Suprapubic skin (tissue), 4 donors: Measurements from ENCODE around the gene PRRT1. TPM values are rescaled to one million over a fixed set of nuclear protein-coding genes. Genes with fewer than 3 reads are reported as not detected.

Experiments used
- DNase-seq, 2 donors: peaks; one replicate each; pipeline ENCODE4 v3.0.0-alpha.2; 2019; ENCODE audit warnings: low spot score in 2 of 2
- H3K27ac ChIP-seq: fragments of 200-600 bp; sonication (generic); one replicate; pipeline ENCODE4 v1.5.1; 2019
- H3K27me3 ChIP-seq: fragments of 200-600 bp; sonication (generic); one replicate; pipeline ENCODE4 v1.5.1; 2019
- H3K36me3 ChIP-seq: fragments of 200-600 bp; sonication (generic); one replicate; pipeline ENCODE4 v1.5.1; 2019
- H3K4me1 ChIP-seq: fragments of 200-600 bp; sonication (generic); one replicate; pipeline ENCODE4 v1.5.1; 2019
- H3K4me3 ChIP-seq: fragments of 200-600 bp; sonication (generic); one replicate; pipeline ENCODE4 v1.5.1; 2019; ENCODE audit warnings: mild to moderate bottlenecking
- H3K9me3 ChIP-seq: fragments of 200-600 bp; sonication (generic); one replicate; pipeline ENCODE4 v1.5.1; 2019
- CTCF ChIP-seq, 2 donors: fragments of 200-600 bp in 1 of 2; fragments of 450-650 bp in 1 of 2; sonication (generic) in 1 of 2; IDR thresholded peaks; one replicate each; pipeline ENCODE4 v1.5.1; 2016 to 2019; ENCODE audit warnings: antibody characterized with exemption in 2 of 2, mild to moderate bottlenecking in 1 of 2, moderate library complexity in 1 of 2
- EP300 ChIP-seq: sonication (generic); formaldehyde crosslinking; IDR thresholded peaks from one replicate; pipeline ENCODE4 v1.6.1; 2017; ENCODE audit warnings: antibody characterized with exemption
- POLR2A ChIP-seq, 2 donors: fragments of 450-650 bp; IDR thresholded peaks; one replicate each; pipeline ENCODE4 v1.6.1; 2017; ENCODE audit warnings: antibody characterized with exemption in 2 of 2, mild to moderate bottlenecking in 2 of 2, moderate library complexity in 2 of 2
- POLR2AphosphoS5 ChIP-seq, 3 donors: sonication (generic); formaldehyde crosslinking; IDR thresholded peaks; one replicate each; pipeline ENCODE4 v1.6.1; 2017; ENCODE audit warnings: antibody characterized with exemption in 3 of 3
- WGBS: methylation state at CpG from one replicate; pipeline ENCODE4 v1.1.5; 2018; 5-methylcytosine and 5-hydroxymethylcytosine counted together
- total RNA-seq, 4 donors: library from RNA; depleted of rRNA; stranded (reverse); fragments of >200 nt; gene quantifications; one replicate each; pipeline ENCODE4 v1.1.0, GENCODE V29; 2016

PRRT1 gene
- total RNA-seq, 4 donors from 2014 or later: 0.42 to 2.1 (median 0.45) TPM

DNA sequence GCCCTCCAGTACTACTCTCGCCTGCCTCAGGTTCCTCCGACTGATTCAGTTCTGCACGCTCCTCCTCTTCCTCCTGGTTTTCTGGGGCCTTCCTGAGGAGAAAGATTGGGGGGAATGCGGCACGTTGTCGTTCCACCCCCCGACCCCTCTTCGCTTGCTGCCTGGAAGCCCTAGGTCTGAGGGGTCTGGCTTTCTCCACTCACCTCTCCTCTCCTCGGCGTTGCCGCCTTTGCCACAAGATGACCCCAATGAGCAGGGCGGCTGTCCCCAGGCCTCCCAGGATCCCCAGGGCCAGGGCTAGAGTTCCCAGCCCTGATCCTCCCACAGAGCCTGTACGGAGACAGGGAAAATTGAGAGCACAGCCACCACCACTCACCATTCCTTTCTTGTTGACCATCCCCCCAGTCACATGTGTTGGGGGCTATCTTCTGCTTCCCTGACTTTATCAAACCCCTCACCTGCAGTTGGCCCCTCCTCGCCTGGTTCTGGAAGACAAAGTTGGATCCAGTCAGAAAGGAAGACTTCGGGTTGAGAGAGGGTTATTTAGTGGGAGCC lies 29.5 kb upstream of the PRRT1 start:
- TF ChIP-seq EP300 (no peak), POLR2AphosphoS5 (IDR thresholded peaks at IDR 0.05) (no peak), CTCF (IDR thresholded peaks at IDR 0.05) (no peak), POLR2A (IDR thresholded peaks at IDR 0.05) (no peak)
- whole genome bisulfite sequencing: 92% methylated on average over 15 of the region's 15 CpGs
- peaks cover 27% of the 10 kb centered on the region for H3K36me3 ChIP-seq
- DNase-seq: no peak
- H3K27me3 ChIP-seq: no peaks in the 10 kb centered on the region
- H3K27ac ChIP-seq: peak overlapping the region; percentile 20
- H3K4me1 ChIP-seq: peaks cover 58% of the 10 kb centered on the region
- no peak overlapping the region for H3K4me3 ChIP-seq
- no peaks in the 10 kb centered on the region for H3K9me3 ChIP-seq

GRCh38 chr6:32179766-32180405 lies 28.1 kb upstream of the PRRT1 start:
- TF ChIP-seq EP300 (no peak), POLR2AphosphoS5 (IDR thresholded peaks at IDR 0.05) (no peak), CTCF (IDR thresholded peaks at IDR 0.05) (no peak), POLR2A (IDR thresholded peaks at IDR 0.05) (no peak)
- Histone ChIP-seq H3K27ac (no peak overlapping the region), H3K4me1 (peaks cover 61% of the 10 kb centered on the region), H3K9me3 (no peaks in the 10 kb centered on the region), H3K36me3 (peaks cover 26% of the 10 kb centered on the region), H3K27me3 (no peaks in the 10 kb centered on the region), H3K4me3 (peak overlapping the region; percentile 93)
- 68% methylated on average over 10 of the region's 10 CpGs for WGBS
- no peak for DNase-seq

DNA sequence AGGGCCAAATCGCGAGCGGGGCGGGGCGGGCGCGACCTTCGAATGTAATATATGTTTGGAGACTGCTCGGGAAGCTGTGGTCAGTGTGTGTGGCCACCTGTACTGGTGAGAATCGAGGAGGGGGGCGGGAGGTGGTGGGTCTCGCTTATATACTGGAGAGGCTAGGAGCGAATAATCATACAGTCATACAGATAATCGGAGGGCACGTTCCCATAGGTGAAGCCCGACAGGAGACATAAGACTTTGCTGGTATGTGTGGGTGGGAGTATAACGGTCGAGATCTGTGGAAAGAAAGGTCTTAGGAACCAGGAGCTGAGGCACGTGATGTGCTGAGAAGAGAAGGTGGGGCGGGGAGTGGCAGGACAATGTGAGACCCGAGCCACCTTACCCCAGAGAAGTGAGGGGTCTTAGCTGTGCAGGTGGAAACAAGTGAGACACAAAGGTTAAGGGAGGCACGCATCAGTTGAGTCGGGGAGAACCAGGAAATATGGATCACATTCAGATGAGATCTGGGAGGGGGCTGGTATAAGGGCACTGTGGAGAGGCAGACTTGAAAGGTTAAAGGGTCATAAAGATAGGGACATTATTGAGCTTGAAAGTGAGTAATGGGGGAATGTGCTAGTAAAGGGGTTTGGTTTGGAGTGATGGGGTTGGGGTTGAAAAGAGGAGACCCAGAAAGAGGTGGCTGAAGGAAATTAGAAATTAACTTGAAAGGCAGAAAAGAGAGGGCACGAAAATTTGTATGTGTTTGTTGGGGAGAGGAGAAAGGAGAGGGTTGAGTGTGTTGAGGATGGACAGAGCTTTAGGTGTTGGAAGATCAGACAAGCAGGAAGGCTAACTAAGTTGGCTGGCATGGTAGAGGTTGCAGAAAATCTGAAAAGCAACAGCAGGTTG lies 27.1 kb upstream of the PRRT1 start:
- H3K4me1 ChIP-seq: peaks cover 60% of the 10 kb centered on the region
- H3K4me3 ChIP-seq: peak overlapping the region; percentile 93
- H3K9me3 ChIP-seq: no peaks in the 10 kb centered on the region
- H3K36me3 ChIP-seq: peaks cover 26% of the 10 kb centered on the region
- no peaks in the 10 kb centered on the region for H3K27me3 ChIP-seq
- no peak for TF ChIP-seq POLR2A (IDR thresholded peaks at IDR 0.05)
- TF ChIP-seq POLR2AphosphoS5 (IDR thresholded peaks at IDR 0.05): no peak
- TF ChIP-seq EP300: no peak
- TF ChIP-seq CTCF (IDR thresholded peaks at IDR 0.05): no peak
- no peak for DNase-seq
- peak overlapping the region; percentile 96 for H3K27ac ChIP-seq
- 3% methylated on average over 24 of the region's 24 CpGs for WGBS

- H3K27me3 ChIP-seq: no peaks in the 10 kb centered on the region
- TF ChIP-seq POLR2AphosphoS5 (IDR thresholded peaks at IDR 0.05) (peak in 2 of 3 donors; percentile 40 to 96), CTCF (IDR thresholded peaks at IDR 0.05) (no peak), EP300 (no peak), POLR2A (IDR thresholded peaks at IDR 0.05) (no peak)
- H3K9me3 ChIP-seq: no peaks in the 10 kb centered on the region
- H3K36me3 ChIP-seq: peaks cover 19% of the 10 kb centered on the region
- peaks cover 67% of the 10 kb centered on the region for H3K4me1 ChIP-seq
- peak within 1 kb of the TSS; percentile 93 for H3K4me3 ChIP-seq
- DNase-seq: peak; percentile 99
- H3K27ac ChIP-seq: peak within 1 kb of the TSS; percentile 96
- WGBS: under 1% methylated on average over 33 of the region's 33 CpGs
These were observed 26.2 kb upstream of the PRRT1 start, which contains the start of gene RNF5 for GRCh38 chr6:32177788-32178546. Gene RNF5 (plus strand): TSS chr6:32178405. CDS start chr6:32178512, 107 bp downstream.
